ENCODE results near the gene ERVV-1.
A peak's percentile ranks its signal among the peaks of the same experiment; 100 is the strongest.
"Not testable (repeated sequence)": the region's sequence is repeated elsewhere in the genome, so short reads cannot be mapped to it uniquely, and the experiment has no call there.

Gene ERVV-1

GRCh38 chr19:53013621-53014020 is at the start of gene ERVV-1:
ERVV-1 (plus strand) TSS chr19:53013921; CDS start chr19:53014091, 170 bp downstream.
- no peak for DNase-seq

- DNase-seq, result no peak
These were observed 45.9 kb upstream of the ERVV-1 start for GRCh38 chr19:52967772-52968171.

GRCh38 chr19:52981329-52981728 is 32.4 kb upstream of the ERVV-1 start:
- DNase-seq, result no peak

- DNase-seq, result not testable (repeated sequence)
These were observed 30.6 kb upstream of the ERVV-1 start for GRCh38 chr19:52983167-52983566.

- no peak for DNase-seq
These were observed 26.5 kb upstream of the ERVV-1 start for GRCh38 chr19:52987221-52987620.

GRCh38 chr19:52988506-52988905 is 25.2 kb upstream of the ERVV-1 start:
- no peak for DNase-seq

GRCh38 chr19:52990759-52991418 is 22.8 kb upstream of the ERVV-1 start:
- no peak for DNase-seq

GRCh38 chr19:52991484-52991883 is 22.2 kb upstream of the ERVV-1 start:
- no peak for DNase-seq

- DNase-seq, result no peak
These were observed 21.4 kb upstream of the ERVV-1 start for GRCh38 chr19:52992109-52993004.

- DNase-seq, result peak; percentile 15
These were observed 20.2 kb upstream of the ERVV-1 start for GRCh38 chr19:52993342-52994178.

GRCh38 chr19:52995711-52996110 is 18.0 kb upstream of the ERVV-1 start:
- DNase-seq, result no peak

- DNase-seq, result no peak
These were observed 15.7 kb upstream of the ERVV-1 start for GRCh38 chr19:52997975-52998374.

GRCh38 chr19:53002479-53002878 is 11.2 kb upstream of the ERVV-1 start:
- no peak for DNase-seq

GRCh38 chr19:53004242-53004641 is 9.5 kb upstream of the ERVV-1 start:
- no peak for DNase-seq

- no peak for DNase-seq
These were observed 6.5 kb upstream of the ERVV-1 start for GRCh38 chr19:53007200-53007599.

GRCh38 chr19:53007606-53008005 is 6.1 kb upstream of the ERVV-1 start:
- no peak for DNase-seq

GRCh38 chr19:53008061-53008778 is 5.5 kb upstream of the ERVV-1 start:
- no peak for DNase-seq

GRCh38 chr19:53010494-53010893 is 3.2 kb upstream of the ERVV-1 start:
- DNase-seq, result no peak

- DNase-seq, result no peak
These were observed 1.7 kb upstream of the ERVV-1 start for GRCh38 chr19:53012006-53012405.

- DNase-seq, result no peak
These were observed 1.4 kb downstream of the ERVV-1 start for GRCh38 chr19:53015159-53015558.

GRCh38 chr19:53015730-53016129 is 2.0 kb downstream of the ERVV-1 start:
- no peak for DNase-seq

- no peak for DNase-seq
These were observed 6.0 kb downstream of the ERVV-1 start for GRCh38 chr19:53019684-53020083.

GRCh38 chr19:53028306-53028705 is 14.6 kb downstream of the ERVV-1 start:
- DNase-seq, result not testable (repeated sequence)

Measured in NCI-H2029 treated with DMSO at 0.1 percent for 48 hours (cell line).